HL-60 (cell line): ENCODE results near the gene SIN3A.

Experiments
- GABPA ChIP-seq: IDR thresholded peaks from 2 replicates; pipeline ENCODE4 v1.6.1; 2012; ENCODE audit warnings: low read depth
- POLR2AphosphoS5 ChIP-seq: IDR thresholded peaks from 2 replicates; pipeline ENCODE4 v1.6.1; 2012; ENCODE audit warnings: low read depth
- SPI1 ChIP-seq: IDR thresholded peaks from 2 replicates; pipeline ENCODE4 v1.6.1; 2012; ENCODE audit warnings: low read depth, mild to moderate bottlenecking, borderline replicate concordance
- TF ChIP-seq, protein P1 (sequence below): IDR thresholded peaks from one replicate; pipeline ENCODE4 v1.5.1; 2011; ENCODE audit warnings: low read length, control low read depth, inconsistent platforms; ENCODE audit not compliant: insufficient read depth
- TF ChIP-seq, protein P2 (sequence below): IDR thresholded peaks from 2 replicates; pipeline ENCODE4 v1.6.1; 2012; ENCODE audit warnings: low read depth; ENCODE audit not compliant: insufficient replicate concordance

DNA sequence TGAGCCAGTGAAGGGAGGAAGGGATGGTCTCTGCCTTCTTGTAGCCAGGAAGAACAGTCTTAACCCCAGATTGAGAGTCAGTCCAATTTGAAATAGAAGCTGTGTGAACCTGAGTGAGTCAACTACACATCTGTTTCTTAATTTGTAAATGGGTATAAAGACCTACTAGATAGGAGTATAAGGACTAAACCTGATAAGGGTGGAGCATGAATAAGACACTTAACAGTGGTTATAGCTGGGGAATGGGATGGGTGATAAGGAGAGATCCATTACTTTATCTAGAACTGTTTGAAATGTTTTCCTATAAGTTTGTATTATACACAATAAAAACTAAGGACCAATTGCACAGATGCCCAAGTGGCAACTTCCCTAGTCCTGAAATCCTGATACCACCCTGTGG lies 84.5 kb downstream of the SIN3A start:
- TF ChIP-seq, protein P1, sequence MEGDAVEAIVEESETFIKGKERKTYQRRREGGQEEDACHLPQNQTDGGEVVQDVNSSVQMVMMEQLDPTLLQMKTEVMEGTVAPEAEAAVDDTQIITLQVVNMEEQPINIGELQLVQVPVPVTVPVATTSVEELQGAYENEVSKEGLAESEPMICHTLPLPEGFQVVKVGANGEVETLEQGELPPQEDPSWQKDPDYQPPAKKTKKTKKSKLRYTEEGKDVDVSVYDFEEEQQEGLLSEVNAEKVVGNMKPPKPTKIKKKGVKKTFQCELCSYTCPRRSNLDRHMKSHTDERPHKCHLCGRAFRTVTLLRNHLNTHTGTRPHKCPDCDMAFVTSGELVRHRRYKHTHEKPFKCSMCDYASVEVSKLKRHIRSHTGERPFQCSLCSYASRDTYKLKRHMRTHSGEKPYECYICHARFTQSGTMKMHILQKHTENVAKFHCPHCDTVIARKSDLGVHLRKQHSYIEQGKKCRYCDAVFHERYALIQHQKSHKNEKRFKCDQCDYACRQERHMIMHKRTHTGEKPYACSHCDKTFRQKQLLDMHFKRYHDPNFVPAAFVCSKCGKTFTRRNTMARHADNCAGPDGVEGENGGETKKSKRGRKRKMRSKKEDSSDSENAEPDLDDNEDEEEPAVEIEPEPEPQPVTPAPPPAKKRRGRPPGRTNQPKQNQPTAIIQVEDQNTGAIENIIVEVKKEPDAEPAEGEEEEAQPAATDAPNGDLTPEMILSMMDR = no peak
- no peak for TF ChIP-seq POLR2AphosphoS5
- TF ChIP-seq, protein P2, sequence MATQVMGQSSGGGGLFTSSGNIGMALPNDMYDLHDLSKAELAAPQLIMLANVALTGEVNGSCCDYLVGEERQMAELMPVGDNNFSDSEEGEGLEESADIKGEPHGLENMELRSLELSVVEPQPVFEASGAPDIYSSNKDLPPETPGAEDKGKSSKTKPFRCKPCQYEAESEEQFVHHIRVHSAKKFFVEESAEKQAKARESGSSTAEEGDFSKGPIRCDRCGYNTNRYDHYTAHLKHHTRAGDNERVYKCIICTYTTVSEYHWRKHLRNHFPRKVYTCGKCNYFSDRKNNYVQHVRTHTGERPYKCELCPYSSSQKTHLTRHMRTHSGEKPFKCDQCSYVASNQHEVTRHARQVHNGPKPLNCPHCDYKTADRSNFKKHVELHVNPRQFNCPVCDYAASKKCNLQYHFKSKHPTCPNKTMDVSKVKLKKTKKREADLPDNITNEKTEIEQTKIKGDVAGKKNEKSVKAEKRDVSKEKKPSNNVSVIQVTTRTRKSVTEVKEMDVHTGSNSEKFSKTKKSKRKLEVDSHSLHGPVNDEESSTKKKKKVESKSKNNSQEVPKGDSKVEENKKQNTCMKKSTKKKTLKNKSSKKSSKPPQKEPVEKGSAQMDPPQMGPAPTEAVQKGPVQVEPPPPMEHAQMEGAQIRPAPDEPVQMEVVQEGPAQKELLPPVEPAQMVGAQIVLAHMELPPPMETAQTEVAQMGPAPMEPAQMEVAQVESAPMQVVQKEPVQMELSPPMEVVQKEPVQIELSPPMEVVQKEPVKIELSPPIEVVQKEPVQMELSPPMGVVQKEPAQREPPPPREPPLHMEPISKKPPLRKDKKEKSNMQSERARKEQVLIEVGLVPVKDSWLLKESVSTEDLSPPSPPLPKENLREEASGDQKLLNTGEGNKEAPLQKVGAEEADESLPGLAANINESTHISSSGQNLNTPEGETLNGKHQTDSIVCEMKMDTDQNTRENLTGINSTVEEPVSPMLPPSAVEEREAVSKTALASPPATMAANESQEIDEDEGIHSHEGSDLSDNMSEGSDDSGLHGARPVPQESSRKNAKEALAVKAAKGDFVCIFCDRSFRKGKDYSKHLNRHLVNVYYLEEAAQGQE = no peak
- TF ChIP-seq GABPA = no peak
- no peak for TF ChIP-seq SPI1
